SH-SY5Y (cell line): ENCODE measurements around the gene HCRTR1.

Experiments used
- GATA2 ChIP-seq: IDR thresholded peaks from 2 replicates; pipeline ENCODE4 v1.6.1; 2011; ENCODE audit warnings: mild to moderate bottlenecking, low read depth, low read length
- GATA3 ChIP-seq: IDR thresholded peaks from 2 replicates; pipeline ENCODE4 v1.6.1; 2011; ENCODE audit warnings: low read depth, mild to moderate bottlenecking, low read length, moderate library complexity

DNA sequence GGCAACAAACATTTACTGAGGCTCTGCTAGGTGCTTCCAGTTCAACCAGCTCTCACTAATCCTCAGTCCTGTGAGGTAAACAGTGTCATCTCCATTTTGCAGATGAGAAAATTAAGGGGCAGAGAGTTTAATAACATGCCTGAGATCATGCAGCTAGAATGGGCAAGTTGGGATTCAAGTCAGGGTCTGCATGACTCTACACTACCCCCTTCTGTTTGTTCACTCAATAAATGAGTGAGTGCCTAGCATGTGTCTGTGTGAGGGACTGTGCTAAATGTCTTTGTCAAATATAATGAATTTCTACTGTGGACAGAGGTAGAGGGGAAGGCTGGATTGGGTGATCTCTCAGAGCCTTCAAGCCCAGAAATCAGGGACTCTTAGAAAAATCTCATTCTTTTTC is 22.7 kb downstream of the HCRTR1 start:
- TF ChIP-seq GATA3 (no peak), GATA2 (no peak)
